Activated CD8-positive, alpha-beta memory T cell treated with anti-CD3 and anti-CD28 coated beads, Interleukin-2, amount 50 U/mL, for 24 hours (primary cell): Measurements from ENCODE around the gene CHML.

ENCODE experiments used
- DNase-seq: peaks from one replicate; pipeline ENCODE4 v3.0.0-alpha.2; 2020; ENCODE audit errors: extremely low read depth

The CHML gene

DNA sequence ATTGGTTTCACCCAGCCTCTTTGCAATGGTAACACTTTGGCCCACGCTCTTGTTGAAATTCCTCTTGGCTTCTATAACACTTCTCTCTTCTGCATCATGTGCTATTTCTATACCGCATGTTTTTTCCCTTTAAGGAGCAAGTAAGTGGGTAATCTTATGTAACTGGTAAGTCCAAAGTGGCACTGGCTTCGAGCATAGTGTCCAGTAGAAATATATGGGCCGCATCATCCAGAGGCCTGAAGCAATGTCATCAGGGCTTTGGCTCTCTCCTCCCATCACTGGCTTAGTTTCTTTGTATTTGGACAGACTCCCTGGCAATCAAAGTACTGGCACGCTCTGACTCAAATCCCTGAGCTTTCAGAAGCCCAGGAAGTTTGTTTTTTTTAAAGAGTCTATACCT is 17.5 kb downstream of the CHML start:
- no peak for DNase-seq

DNA sequence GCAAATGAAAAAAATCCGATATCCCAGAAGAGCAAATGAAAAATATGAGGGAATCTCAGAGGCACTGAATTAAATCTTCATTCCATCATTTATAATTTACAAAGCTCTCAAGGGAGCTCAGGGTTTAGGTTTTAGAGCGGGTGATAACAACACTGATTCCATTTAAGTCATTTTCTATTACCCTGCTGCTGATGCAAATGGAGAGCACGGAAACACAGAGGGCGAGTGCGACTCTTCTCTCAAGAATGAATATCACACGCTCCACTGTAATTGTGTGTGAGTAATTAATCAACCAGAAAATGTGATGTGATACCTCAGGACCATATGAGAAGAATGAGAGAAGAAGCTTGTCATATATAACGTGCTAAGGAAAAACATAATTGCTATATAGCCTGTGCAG is 22.7 kb downstream of the CHML start:
- no peak for DNase-seq

DNA sequence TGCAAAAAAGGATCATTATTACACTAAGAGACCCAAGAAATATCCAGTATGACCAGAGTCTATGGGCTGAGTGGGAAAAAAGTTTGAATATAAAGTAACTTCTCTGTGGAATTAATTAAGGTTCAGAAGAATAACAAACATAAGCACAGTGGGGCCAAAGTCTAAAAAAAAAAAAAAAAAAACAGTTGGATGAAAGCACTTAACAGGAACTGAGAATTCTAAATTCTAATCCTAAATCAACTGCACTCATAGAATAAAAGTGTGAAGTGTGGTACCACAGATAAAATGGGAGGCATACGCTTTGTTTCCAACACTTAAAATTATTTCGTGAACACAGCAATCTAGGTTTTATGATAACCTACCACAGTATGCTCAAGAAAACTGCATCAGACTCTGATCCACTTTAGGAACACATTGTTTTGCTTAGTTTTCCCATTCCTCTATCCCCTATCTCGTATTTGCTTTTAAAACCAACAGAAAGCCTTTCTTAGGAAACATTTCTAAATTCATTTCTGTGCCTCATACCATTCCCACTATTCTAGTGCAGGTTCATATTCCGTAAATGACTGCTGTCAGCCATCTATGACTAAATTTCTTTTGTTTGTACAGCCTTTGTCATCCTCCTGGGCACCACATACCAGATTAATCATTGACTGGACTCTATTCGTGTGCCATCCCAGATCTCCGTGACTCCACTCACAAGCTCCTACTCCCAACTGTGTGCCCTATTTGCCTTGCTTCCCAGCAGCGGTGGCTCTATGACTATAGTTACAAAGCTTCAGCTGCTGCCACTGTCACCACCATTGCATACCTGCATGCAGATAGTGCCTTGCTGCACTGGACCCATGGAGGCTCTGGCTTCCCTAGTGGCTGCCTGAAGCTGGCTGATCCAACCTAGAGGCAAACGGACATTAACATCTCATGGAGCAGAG is 24.9 kb downstream of the CHML start:
- DNase-seq = no peak

DNA sequence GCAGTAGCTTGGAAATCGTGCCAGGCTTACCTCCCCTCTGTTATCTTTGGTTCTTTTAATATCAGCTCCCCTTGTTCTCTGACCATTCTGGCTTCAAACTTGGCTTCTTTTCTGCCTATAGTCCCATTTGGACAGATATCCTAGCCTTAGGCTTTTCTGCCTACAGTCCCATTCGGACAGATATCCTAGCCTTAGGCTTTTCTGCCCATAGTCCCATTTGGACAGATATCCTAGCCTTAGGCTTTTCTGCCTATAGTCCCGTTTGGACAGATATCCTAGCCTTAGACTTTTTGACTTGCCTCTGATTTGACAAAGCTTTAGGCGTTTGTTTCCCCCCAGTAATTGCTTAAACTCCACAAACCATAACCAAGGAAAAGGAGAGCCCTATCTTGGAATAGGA is 25.6 kb downstream of the CHML start:
- no peak for DNase-seq

DNA sequence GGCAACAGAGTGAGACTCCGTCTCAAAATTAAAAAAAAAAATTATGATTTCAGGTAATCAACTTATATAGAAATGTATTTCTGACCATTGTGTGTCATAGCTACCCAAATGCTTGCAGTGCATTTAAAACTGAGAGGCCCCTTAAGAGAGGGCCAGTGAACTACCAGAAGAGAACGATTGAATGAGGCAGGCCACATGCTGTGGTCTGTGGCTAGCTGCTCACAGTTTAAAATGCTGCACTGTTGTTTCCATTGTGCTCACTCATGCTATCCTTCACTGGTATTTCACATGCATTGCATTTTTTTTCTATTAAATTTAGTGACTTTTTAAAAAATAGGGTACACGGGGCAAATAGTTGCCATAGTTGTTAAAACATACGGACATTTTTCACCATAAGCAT is 26.0 kb downstream of the CHML start:
- DNase-seq = no peak

DNA sequence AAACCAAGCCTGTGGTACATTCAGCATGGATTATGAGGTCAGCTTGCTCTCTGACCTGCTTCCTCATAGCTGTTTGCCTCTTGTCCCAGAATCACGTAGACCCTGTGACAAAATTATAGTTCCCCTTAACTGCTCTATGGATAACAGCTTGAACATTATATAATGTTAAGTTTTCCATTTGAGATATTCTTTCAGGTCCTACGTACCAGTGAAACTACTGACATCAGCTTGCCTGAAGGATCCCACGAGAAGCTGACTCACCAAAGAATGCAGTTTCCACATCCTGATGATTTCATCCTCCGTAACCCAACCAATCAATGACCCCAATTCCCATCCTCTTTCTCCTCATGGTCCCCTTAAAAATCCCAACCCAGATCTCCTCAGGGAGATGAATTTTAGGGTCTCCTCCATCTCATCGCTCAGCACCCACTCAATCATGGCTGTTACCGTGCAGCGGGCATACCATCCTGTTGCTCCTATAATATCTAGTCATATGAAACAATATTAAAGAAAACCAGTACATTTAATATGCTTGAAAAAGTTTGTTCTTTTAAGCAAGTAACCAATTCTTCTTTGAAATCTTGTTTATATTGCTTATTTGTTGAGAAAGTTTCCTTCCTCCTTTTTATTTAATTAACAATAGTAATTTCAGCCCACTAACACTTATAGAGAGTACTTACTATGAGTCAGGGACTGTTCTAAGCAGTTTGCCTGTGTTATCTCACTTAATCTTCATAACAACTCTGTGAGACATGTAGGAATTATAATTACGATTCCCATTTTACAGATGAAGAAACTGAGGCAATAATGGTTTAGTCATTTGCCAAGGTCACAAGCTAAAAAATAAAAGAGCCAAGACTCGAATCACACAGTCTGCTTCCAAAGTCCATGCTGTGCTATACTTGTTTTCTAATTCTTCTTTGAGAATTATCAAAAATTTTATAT is 27.4 kb downstream of the CHML start:
- DNase-seq = no peak

DNA sequence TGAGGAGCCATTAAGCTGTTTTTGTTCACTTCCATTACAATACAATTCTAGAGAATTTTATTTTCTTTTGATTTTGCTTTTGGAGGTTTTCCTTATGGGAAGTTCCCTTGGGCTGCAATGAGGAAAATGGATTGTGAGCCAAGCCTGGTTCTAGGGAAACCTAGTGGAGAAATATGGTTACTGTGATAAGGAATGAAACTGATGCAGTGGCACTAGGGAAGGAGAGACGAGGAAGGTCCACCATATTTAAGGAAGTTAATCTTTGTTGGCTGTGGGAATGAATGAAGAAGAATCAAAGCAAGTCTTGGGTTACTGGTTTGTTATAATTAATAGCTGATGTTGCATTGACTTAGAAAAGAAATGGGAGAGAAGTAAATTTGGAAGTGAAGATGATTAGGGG is 28.4 kb downstream of the CHML start:
- no peak for DNase-seq

DNA sequence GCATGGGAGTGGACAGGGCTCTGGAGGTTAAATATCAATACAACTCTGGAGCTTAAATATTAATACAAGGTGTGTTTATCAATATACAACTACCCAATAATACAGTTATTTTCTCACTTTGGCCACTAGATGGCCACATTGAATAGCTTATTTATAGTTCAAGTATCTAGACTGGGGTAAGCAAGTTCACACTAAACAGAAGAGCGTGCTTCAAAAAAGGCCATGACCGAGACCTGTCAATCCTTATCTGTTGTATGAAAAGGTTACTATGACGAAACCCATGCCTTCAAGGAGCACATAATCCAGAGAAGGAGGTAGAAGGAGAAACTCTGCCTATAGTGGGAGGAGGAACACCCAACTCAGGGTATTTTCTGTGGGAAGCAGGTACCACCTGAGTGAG is 29.1 kb downstream of the CHML start:
- DNase-seq = no peak

DNA sequence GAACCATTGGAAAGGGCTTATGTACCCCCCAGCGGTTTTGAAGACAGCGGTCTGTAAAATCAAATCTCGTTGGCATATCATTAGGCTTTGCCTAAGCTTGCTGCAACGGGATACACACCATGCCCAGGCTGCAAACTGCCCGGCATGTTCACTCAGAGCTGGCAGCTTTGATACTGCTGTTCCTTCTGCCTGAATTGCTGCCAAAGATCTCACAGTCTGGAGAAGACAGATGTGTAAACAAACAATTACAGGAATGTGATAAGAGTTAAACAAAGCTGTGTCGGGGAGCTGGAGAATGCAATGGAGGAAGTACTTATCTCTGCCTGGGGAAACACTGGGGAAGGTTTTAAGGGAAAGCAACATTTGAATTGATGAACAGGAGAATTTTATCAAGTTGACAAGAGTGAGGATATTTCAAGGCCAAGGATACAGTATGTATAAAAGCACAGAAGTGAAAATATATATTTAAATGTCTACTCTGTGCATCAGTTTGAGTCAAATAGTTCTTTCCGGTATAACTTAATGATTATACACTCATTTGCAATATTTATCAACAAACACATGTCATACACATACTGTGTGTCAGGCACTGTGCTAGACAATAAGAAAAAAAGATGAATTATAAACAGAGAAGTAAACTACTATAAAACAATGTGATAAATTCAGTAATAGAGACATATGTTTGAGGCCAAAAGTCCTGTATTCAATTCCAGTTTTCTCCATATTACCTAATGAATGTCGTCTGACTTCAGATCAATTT is 29.9 kb downstream of the CHML start:
- no peak for DNase-seq

DNA sequence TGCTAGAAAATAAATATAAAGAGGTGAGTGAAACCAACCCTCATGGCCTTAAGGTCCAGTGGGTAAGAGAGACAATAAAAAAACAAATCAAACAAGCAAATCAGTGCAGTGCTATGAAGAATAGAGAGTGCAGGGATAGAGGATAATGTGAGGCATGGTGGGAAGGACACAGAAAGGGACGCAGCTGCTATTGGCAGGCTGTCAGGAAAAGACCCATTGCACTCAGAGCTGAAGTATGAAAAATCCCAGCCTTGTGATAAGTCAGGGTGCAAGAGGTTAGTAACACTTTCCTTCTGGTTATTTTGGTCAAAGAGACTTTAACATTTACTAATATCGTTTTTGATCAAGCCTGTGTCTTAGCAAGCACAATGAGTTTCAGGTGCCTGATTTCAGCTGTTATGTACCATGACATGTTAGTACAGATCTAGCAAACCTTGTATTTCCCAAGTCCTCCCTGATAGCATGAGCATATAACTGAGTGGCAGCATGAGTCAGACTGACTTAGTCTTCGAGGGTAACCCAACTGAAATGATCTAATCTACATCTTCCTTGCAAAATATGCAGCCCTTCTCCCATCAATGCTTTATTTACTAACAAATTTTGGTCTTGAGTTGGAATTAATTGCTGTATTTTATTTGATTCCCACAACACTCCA is 31.7 kb downstream of the CHML start:
- DNase-seq = no peak

DNA sequence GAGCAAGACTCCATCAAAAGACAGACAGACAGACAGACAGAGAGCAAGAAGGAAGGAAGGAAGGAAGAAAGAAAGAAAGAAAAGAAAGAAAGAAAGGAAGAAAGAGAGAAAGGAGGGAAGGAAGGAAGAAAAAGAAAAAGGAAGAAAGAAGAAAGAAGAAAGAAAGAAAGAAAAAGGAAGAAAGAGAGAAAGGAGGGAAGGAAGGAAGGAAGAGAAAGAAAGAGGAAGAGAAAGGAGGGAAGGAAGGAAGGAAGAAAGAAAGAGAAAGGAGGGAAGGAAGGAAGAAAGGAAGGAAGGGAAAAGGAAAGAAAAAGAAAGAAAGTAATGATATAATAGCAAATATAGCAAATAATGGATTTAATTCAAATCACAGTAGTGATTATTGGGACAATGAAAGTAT is 32.7 kb downstream of the CHML start:
- DNase-seq = no peak

DNA sequence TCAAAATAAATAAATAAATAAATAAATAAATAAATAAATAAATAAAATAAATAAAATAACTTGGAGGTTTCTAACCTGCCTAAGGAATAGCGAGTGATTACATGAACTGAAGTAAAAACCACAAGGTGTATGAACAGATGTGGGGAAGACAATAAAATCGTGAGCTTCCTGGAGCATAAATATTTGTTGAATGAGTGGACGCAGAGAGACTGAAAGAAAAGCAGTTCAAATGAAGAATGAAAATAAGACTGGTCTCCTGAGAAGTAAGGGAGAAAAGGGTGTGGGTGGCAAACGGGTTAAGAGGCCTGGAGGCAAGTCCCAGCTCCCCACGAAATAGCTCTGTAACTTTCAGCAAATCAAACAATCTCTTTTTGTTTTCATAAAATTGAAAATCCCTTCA is 33.6 kb downstream of the CHML start:
- no peak for DNase-seq

DNA sequence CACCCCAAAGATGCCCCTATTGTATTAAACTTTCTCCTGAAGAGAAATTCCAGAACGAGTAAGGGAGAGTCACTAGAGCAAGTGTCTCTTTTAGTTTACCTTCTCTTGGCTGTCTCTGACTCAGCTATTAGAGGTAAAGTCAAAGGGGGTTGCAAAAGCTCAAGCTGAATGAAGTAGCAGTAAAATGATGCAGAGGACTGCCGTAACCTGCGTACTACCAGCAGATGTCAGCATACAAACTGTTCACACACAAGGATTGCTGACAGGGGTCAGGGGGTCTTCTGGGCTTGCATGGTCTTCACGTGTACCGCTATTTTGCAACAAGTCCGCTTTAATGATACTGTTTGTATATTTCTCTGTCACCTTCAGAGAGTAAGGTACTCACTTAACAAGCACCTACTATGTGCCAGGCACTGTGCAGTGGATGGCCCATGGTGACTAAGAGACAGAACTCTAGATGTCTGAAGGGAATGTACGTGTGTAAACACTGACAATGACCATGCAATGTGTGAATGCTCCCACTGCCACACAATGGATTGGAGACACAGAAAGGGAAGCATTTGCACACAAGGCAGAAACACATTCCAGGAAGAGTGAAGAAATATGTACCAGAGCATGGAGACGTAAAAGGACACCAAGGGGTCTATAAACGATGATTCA is 34.9 kb downstream of the CHML start:
- DNase-seq = no peak

DNA sequence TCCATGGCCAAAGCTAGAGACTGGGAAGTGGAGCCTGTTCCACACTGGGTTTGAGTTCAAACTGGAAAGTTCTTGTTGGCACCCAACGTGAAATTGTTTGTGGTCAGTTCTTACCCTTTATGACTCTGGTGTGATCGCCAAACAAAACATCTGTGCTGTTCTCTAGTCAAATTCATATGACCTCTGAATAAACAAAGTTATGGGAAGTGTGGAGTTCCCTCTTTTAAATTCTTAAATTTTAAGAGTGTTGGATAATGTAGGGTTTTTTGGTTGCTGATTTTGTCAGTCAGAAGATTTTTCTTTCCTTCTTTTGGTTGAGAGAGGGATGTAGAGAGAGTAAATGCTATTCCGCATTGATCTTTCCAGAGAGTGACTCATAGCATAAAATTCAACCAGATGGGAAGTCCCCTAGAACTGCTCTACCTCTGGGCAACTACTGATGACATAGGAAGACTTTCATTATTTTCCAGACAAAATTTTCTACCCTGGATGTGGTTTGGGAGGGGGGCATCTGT is 36.4 kb downstream of the CHML start:
- DNase-seq = no peak

DNA sequence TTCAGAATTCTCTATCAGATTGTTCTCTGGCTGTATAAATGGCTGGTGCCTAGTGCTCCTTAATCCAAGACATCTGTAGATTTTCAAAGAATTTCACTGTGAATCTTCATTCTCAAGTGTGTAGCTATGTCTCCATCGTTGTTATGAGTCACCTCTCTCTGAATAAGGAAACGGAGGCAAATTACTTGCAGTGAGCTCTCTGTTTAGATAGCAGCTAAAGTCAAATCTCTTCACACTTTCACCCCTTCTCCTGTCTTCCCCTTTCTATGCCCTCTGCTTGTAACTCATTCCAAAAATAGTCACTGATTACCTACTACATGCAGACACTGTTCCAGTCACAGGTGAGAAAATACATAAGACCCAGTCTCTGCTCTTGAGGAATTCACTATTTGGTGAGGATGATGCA is 39.7 kb downstream of the CHML start:
- DNase-seq = no peak

DNA sequence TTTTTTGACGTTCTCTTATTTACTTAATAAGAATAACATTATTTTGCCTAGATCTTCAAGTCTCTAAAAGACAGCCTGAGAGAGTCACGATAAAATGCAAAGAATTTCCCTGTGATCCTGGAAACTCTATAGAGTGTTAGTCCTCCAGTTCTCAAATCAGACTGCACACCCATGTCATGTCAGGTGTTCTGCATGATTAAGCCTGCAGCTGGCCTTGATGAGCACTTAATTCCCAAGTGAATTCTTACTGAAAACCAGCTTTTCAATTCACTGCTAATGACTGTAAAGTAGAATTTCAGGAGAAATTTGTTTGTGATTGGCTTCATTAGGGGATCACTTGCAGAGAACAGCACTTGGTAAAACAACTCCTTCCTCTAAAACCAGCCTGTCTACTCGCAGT is 41.9 kb downstream of the CHML start:
- DNase-seq = no peak

DNA sequence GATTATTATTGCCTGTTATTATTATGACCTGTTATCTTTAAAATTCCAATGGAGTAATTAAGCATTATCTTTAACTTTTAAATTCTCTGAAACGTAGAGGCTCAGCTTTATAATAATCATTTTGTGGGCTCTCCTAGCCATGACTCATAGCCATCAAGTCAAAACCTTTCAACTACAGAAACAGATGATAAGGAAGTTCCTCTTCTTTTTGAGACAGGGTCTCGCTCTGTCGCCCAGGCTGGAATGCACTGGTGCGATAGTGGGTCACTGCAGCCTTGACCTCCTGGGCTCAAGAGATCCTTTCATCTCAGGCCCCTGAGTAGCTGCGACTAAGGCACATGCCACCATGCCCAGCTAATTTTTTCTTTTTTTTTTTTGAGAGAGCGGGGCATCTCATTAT is 43.5 kb downstream of the CHML start:
- no peak for DNase-seq

DNA sequence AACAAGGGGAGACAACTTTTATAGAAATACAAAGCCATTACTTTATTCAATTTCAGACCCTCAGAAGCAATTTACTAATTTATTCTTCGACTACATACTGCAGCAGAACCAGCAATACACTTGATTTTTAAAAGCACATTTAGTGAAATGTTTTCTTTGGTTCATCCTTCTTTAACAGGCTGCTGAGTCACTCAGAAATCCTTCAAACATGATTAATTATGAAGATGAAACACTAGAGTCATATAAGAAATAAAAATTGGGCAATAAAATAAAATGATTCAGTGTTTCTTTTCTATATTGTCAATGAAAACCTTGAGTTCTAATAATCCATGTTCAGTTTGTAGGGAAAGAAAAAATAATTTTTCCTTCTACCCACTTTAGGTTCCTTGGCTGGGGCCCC is 47.0 kb downstream of the CHML start:
- no peak for DNase-seq

DNA sequence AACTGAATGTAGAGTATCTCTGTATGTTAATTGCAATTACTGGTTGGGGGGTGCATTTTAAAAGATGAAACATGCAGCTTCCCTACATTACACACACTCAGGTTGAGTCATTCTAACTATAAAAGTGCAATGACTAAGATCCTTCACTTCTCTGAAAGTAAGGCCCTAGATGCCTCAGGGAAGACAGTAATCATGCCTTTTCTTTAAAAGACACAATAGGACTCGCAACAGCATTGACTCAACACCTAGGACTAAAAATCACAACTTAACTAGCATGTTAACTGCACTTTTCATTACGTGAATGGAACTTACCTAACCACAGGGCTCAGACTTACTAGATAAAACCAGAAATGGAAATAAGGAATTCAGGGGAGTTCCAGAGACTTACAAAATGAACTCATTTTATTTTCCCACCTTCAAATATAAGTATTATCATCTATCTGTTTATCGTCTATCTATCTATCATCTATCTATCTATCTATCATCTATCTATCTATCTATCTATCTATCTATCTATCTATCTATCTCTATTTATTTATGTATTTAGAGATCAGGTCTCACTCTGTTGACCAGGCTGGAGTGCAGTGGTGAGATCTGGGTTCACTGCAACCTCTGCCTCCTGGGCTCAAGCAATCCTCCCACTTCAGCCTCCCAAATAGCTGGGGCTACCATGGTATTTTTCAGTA is 47.8 kb downstream of the CHML start:
- no peak for DNase-seq

DNA sequence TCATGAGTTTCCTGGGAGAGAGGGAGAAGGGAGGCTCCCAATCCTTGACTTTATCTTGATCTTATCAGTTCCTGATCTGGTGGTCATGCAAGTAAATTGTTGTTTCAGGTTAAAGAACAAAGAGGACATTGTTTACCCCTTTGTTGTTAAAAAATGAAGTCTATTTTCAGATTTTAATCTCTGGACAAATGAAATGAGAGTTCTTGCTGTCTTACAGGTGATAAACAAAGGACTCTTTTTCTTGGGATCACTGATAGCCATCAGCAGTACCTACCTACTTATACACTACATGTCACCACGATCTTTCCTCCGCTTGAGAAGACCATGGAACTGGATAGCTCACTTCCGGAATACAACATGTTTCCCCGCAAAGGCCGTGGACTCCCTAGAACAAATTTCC is 48.4 kb downstream of the CHML start:
- DNase-seq = no peak
